Epithelial cell of esophagus (primary cell): ENCODE results near the gene RIC8A.

ENCODE experiments used
- DNase-seq: peaks from one replicate; pipeline ENCODE4 v3.0.0; 2010; ENCODE audit warnings: low read depth
- H3K4me3 ChIP-seq: 2 replicates; pipeline ENCODE4 v1.5.1; 2011; ENCODE audit warnings: mild to moderate bottlenecking, low read length, control low read depth
- TF ChIP-seq, protein P1 (sequence below): IDR thresholded peaks from 2 replicates; pipeline ENCODE4 v1.5.1; 2011; ENCODE audit warnings: low read depth, mild to moderate bottlenecking, low read length, control low read depth, inconsistent platforms; ENCODE audit not compliant: insufficient read depth; ENCODE audit errors: missing control alignments

The RIC8A gene

DNA sequence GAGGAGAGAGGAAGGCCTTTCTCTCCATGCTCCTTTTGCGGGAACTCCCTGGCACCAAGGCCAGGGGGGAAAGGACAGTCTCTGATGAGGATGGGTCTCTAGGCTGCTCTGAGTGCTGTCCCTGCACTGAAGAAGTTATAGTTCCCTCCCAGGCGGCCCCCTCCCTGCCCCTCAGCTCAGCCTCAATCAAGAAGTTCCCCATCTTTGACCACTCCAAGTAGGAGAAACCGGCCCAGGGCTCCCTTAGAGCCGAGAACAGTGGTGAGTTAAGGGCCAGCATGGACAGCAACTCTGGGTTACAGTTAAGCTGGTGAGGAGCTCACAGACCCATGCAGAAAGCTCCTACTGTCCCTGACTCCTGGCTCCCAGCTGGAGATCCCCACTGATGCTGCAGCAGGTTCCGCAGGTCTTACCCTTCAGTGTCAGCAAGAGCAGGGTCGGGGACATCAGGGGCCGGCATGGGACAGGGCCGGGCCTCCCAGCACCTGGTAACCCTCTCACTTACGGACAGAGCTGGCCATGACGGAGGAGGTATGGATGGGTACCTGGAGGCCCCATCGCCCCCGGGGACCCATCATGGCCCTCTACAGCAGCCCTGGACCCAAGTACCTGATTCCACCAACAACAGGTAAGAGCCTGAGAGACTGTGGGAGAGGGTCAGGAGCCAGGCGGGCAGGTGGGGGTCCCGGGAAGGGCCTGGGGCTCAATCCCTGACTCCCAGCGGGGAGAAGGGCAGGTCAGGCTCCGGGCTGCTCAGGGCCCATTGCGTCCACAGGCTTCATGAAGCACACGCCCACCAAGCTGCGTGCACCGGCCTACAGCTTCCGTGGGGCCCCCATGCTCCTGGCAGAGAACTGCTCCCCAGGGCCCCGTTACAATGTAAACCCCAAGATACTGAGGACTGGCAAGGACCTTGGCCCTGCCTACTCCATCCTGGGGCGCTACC lies 10.4 kb upstream of the RIC8A start:
- no peak for DNase-seq
- no peak overlapping the region for H3K4me3 ChIP-seq
- TF ChIP-seq, protein P1, sequence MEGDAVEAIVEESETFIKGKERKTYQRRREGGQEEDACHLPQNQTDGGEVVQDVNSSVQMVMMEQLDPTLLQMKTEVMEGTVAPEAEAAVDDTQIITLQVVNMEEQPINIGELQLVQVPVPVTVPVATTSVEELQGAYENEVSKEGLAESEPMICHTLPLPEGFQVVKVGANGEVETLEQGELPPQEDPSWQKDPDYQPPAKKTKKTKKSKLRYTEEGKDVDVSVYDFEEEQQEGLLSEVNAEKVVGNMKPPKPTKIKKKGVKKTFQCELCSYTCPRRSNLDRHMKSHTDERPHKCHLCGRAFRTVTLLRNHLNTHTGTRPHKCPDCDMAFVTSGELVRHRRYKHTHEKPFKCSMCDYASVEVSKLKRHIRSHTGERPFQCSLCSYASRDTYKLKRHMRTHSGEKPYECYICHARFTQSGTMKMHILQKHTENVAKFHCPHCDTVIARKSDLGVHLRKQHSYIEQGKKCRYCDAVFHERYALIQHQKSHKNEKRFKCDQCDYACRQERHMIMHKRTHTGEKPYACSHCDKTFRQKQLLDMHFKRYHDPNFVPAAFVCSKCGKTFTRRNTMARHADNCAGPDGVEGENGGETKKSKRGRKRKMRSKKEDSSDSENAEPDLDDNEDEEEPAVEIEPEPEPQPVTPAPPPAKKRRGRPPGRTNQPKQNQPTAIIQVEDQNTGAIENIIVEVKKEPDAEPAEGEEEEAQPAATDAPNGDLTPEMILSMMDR = no peak

DNA sequence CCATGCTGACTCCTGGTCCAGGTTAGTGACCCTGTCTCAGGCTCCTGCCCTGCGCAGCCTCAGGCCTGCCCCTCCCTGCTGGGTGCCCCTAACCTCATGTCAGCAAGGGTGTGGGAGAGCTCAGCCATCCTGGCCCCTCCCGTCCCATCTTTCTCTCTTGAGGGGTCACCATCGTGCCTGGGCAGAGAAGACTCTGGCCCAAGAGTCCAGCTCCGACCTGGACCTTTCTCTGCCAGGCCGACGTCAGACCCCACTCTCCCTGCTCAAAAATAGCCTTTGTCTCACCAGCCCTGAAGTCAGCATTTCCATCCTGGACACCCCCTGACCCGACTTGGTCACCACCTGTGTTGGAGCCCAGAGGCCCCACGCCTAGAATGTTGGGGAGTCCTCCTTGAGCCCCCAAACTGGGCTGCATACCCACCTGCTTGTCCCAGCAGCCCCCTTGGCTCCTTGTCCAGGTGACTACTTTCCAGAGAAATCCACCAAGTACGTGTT lies 9.7 kb upstream of the RIC8A start:
- DNase-seq = no peak
- TF ChIP-seq, protein P1 = no peak
- no peak overlapping the region for H3K4me3 ChIP-seq

DNA sequence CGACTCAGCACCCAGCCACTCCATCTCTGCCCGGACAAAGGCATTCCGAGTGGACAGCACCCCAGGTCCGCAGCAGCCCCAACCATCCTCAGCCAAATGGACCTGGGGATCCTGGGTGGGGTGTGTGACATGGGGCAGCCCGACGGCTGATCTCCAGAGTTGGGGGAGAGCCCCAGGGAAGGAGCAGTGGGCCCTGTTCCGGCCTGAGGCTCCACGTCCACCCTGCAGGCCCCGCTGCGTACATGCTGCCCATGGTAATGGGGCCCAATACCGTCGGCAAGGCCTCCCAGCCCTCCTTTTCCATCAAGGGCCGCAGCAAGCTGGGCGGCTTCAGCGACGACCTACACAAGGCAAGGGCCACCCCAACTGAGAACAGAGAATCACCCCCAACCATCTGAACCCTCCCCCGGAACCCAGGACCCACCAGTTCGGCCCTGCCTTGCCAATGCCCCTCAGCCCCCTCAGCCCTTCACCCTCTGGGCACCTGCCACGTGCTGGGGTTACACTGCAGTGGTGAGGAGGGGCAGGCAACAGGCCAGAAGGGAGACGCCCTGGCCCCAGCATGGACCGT lies 9.2 kb upstream of the RIC8A start:
- TF ChIP-seq, protein P1 = no peak
- no peak for DNase-seq
- no peak overlapping the region for H3K4me3 ChIP-seq

DNA sequence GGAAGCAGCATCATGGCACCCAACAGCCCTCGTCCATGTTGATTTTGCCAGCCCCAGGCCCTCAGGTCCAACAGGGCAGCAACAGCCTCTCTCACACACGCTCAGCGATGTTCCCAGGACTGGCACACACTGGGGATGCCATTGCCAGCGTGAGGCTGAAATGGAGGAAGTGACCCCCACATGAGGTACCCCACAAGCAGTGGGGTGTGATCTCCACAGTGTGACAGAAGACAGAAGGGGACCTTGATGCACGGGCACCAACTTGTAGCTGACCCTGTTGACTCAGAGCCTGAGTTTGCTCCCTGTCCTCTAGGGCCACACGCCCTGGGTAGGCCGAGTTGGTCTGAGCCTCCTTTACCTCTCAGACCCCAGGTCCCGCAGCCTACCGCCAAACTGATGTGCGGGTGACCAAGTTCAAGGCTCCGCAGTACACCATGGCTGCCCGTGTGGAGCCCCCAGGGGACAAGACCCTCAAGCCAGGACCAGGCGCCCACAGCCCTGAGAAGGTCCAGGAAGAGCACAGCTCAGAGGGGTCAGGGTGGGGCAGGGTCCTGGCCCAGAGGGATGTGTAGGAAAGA lies 8.4 kb upstream of the RIC8A start:
- H3K4me3 ChIP-seq = no peak overlapping the region
- TF ChIP-seq, protein P1 = no peak
- DNase-seq = no peak

DNA sequence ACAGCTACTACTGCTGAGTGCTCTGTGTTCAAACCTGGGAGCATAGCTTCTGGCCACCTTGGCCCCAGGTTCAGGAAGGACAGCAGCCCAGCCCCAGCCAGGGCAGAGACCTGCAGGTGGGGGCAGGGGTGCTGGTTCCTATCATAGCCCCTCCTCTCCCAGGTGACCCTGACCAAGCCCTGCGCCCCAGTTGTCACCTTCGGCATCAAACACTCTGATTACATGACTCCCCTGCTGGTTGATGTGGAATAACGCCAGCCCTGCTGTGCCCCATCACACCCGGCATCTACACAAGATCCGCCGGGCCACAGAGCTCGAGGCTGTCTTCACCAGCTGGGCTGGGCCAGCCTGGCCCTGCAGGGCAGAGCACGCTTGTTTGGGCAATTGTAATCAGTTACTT lies 7.7 kb upstream of the RIC8A start:
- H3K4me3 ChIP-seq = no peak overlapping the region
- TF ChIP-seq, protein P1 = no peak
- DNase-seq = no peak

DNA sequence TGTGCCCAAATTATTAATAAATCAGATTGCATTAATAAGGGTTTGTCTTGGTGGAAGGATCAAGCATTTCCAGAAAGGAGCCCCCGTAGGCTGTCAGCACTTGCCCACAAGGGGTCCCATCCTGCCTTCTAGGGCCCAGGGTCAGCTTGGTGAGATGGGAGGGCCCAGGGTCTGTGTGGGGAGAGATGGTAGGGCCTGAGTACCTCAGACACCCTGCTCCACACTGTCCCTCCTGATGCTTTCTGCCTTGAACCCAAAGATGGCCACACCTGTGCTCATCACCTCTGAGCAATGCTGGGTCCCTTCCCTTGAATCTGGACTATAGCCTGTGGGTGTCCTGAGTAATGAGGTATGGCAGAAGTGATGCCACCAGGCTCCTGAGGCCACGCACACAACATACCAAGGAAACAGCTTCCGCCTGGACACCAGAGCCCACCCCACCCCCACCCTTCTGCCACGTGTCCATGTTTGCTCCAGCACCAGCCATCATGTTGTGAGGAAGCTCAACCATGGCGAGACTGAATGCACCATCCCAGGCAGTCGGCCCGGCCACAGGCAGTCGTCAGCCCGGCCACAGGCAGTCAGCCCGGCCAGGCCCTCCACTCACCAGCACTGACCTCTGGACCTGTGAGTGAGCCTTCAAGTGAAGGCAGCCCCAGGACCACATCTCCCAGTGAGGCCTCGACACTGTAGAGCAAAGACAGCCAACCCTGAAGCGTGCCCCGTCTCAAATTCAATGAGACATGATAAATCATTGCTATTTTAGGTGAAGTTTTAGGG lies 7.1 kb upstream of the RIC8A start:
- H3K4me3 ChIP-seq = no peak overlapping the region
- no peak for DNase-seq
- TF ChIP-seq, protein P1 = no peak
